HepG2 (cell line): ENCODE results near the gene SEMA4B. TPM values are rescaled to one million over a fixed set of nuclear protein-coding genes. Genes with fewer than 3 reads are reported as not detected.
"Not testable (repeated sequence)": the region's sequence is repeated elsewhere in the genome, so short reads cannot be mapped to it uniquely, and the experiment has no call there.

ENCODE experiments used
- ATAC-seq: fragments of 200-7000 bp; cut with Tn5 transposase; 3 replicates; pipeline ENCODE4 v1.9.1; 2020; ENCODE audit warnings: mild to moderate bottlenecking, moderate library complexity
- BruUV-seq: library from RNA; stranded (reverse); fragments of 400-500 nt; replicated peaks from 2 replicates; lab custom pipeline; 2021; lab: Mats Ljungman, UMichigan
- CTCF ChIA-PET: fragments of 300-600 bp; formaldehyde crosslinking; extraction: SDS; loops from one replicate; lab custom pipeline; 2021; ENCODE audit warnings: low total read pairs, inconsistent platforms, low intra/inter-chr PET ratio; lab: Yijun Ruan, JAX
- POLR2A ChIA-PET: fragments of 350-600 bp; sonication (Branson Sonifier 250); formaldehyde crosslinking; loops from one replicate; lab custom pipeline; 2020; ENCODE audit warnings: antibody characterized with exemption, inconsistent platforms; lab: Yijun Ruan, JAX
- DNase-seq: peaks from one replicate; pipeline ENCODE4 v3.0.0-alpha.2; 2015; ENCODE audit warnings: low spot score
- FAIRE-seq: peaks from 3 replicates; lab custom pipeline; 2011; peaks lifted over from hg19 to GRCh38; lab: Jason Lieb, UNC
- H2AFZ ChIP-seq: one replicate; pipeline ENCODE4 v1.6.1; 2011; ENCODE audit warnings: low read length, inconsistent platforms
- H3K27ac ChIP-seq: fragments of 300-600 bp; 3 replicates; pipeline ENCODE4 v1.8.0; 2011; ENCODE audit warnings: mixed run types, mild to moderate bottlenecking, mixed read lengths, low read length, inconsistent platforms; ENCODE audit not compliant: insufficient read depth; ENCODE audit errors: extremely low read length
- H3K27me3 ChIP-seq, 2 experiments: fragments of 200-600 bp in 1 of 2; 2 replicates in 1 of 2; 3 replicates in 1 of 2; pipeline versions ENCODE4 v1.6.0 to v1.8.0; 2011; ENCODE audit warnings: low read length in 2 of 2, mild to moderate bottlenecking in 2 of 2, moderate library complexity in 2 of 2, inconsistent platforms in 1 of 2; ENCODE audit not compliant: insufficient read depth in 2 of 2, control insufficient read depth in 1 of 2
- H3K36me3 ChIP-seq, 2 experiments: fragments of 200-600 bp in 1 of 2; replicated peaks in 1 of 2; 2 replicates in 1 of 2; 3 replicates in 1 of 2; pipeline versions ENCODE4 v1.5.1 to v1.8.0; 2011; ENCODE audit warnings: low read length in 2 of 2, inconsistent platforms in 1 of 2; ENCODE audit not compliant: insufficient read depth in 2 of 2, control insufficient read depth in 1 of 2
- H3K4me1 ChIP-seq: 2 replicates; pipeline ENCODE4 v1.5.1; 2012; ENCODE audit warnings: low read length, inconsistent platforms; ENCODE audit not compliant: insufficient read depth
- H3K4me2 ChIP-seq: 2 replicates; pipeline ENCODE4 v1.6.0; 2011; ENCODE audit warnings: low read depth, low read length, inconsistent platforms
- H3K4me3 ChIP-seq, 3 experiments: fragments of 200-600 bp in 1 of 3; sonication (generic), shearing (Covaris generic) in 1 of 3; replicated peaks in 1 of 3; 2 replicates each; pipeline ENCODE4 v1.5.1; 2011 to 2016; ENCODE audit warnings: low read length in 3 of 3, inconsistent platforms in 2 of 3, low read depth in 2 of 3, mild to moderate bottlenecking in 2 of 3, control low read depth in 1 of 3, mixed read lengths in 1 of 3; ENCODE audit not compliant: insufficient read depth in 1 of 3
- H3K79me2 ChIP-seq: one replicate; pipeline ENCODE4 v1.6.1; 2011; ENCODE audit warnings: low read length, inconsistent platforms; ENCODE audit not compliant: insufficient read depth
- H3K9ac ChIP-seq: 2 replicates; pipeline ENCODE4 v1.6.0; 2011; ENCODE audit warnings: mild to moderate bottlenecking, low read depth, low read length, inconsistent platforms; ENCODE audit not compliant: insufficient read depth
- H3K9me3 ChIP-seq: 2 replicates; pipeline ENCODE4 v1.5.1; 2012; ENCODE audit warnings: mild to moderate bottlenecking, low read length
- H4K20me1 ChIP-seq: 2 replicates; pipeline ENCODE4 v1.6.0; 2011; ENCODE audit warnings: inconsistent platforms, mild to moderate bottlenecking, low read length, moderate library complexity; ENCODE audit not compliant: insufficient read depth
- CCDC6 ChIP-seq: sonication (generic); formaldehyde crosslinking; IDR thresholded peaks from 2 replicates; pipeline ENCODE4 v1.8.1; 2022; ENCODE audit warnings: mild to moderate bottlenecking, missing genetic modification reagents, moderate library complexity
- HNF4G ChIP-seq, 2 experiments: sonication (generic) in 1 of 2; formaldehyde crosslinking in 1 of 2; IDR thresholded peaks; 2 replicates each; pipeline versions ENCODE4 v1.4.0 to v1.6.1; 2011 to 2020; ENCODE audit warnings: borderline replicate concordance in 2 of 2, low read depth in 2 of 2, mild to moderate bottlenecking in 2 of 2, low read length in 1 of 2, missing genetic modification reagents in 1 of 2, moderate library complexity in 1 of 2
- KDM4B ChIP-seq: sonication (generic); formaldehyde crosslinking; IDR thresholded peaks from 2 replicates; pipeline ENCODE4 v1.4.0; 2020; ENCODE audit warnings: missing genetic modification reagents
- NPAS2 ChIP-seq: sonication (generic); formaldehyde crosslinking; IDR thresholded peaks from 2 replicates; pipeline ENCODE4 v1.8.0; 2022; ENCODE audit warnings: mild to moderate bottlenecking, missing genetic modification reagents, borderline replicate concordance
- PRMT3 ChIP-seq: sonication (generic); formaldehyde crosslinking; IDR thresholded peaks from 2 replicates; pipeline ENCODE4 v1.8.1; 2022; ENCODE audit warnings: low read depth, mild to moderate bottlenecking, moderate library complexity, missing genetic modification reagents, borderline replicate concordance
- SAP130 ChIP-seq: IDR thresholded peaks from 2 replicates; pipeline ENCODE4 v1.6.1; 2016; ENCODE audit warnings: low read depth
- SUZ12 ChIP-seq: fragments of 150-350 bp; IDR thresholded peaks from 2 replicates; pipeline ENCODE4 v1.6.1; 2014; ENCODE audit warnings: low read depth, low read length
- TBL1XR1 ChIP-seq: fragments of 150-350 bp; IDR thresholded peaks from 2 replicates; pipeline ENCODE4 v1.6.1; 2014; ENCODE audit warnings: borderline replicate concordance, low read length; ENCODE audit not compliant: partially characterized antibody
- YEATS4 ChIP-seq: sonication (generic); formaldehyde crosslinking; IDR thresholded peaks from 2 replicates; pipeline ENCODE4 v1.4.0; 2020; ENCODE audit warnings: missing genetic modification reagents, borderline replicate concordance
- ZBTB8A ChIP-seq: sonication (generic); formaldehyde crosslinking; IDR thresholded peaks from 2 replicates; pipeline ENCODE4 v1.4.0; 2020; ENCODE audit warnings: mild to moderate bottlenecking, low read depth, missing genetic modification reagents, borderline replicate concordance
- ZNF136 ChIP-seq: sonication (generic); formaldehyde crosslinking; IDR thresholded peaks from 2 replicates; pipeline ENCODE4 v1.8.1; 2022; ENCODE audit warnings: low read depth, mild to moderate bottlenecking, moderate library complexity, missing genetic modification reagents
- ZNF746 ChIP-seq: sonication (generic); formaldehyde crosslinking; IDR thresholded peaks from 2 replicates; pipeline ENCODE4 v1.8.0; 2022; ENCODE audit warnings: mild to moderate bottlenecking, missing genetic modification reagents
- ZNF768 ChIP-seq: sonication (generic); formaldehyde crosslinking; IDR thresholded peaks from 2 replicates; pipeline ENCODE4 v1.4.0; 2020; ENCODE audit warnings: missing genetic modification reagents
- WGBS: methylation state at CpG from one replicate; pipeline ENCODE4 v1.1.6; 2017; ENCODE audit warnings: low lambda C conversion rate; 5-methylcytosine and 5-hydroxymethylcytosine counted together
- in situ Hi-C: cut with HindIII; loops from 2 replicates; pipeline ENCODE4 v1.10.0; 2017; ENCODE audit warnings: low pct_unique_long_range_greater_than_20kb; ENCODE audit not compliant: extremely low pct_ligation_motif_present
- intact Hi-C: fragments of 100-400 bp; cut with micrococcal nuclease; formaldehyde crosslinking; loops from one replicate; pipeline ENCODE4 v1.10.0; 2022; ENCODE audit not compliant: unreplicated experiment
- polyA plus RNA-seq, 8 experiments: library from polyadenylated mRNA; depleted of rRNA in 3 of 8; stranded (reverse) in 7 of 8; unstranded in 1 of 8; fragments of >200 nt; fragmentation: Illumina TruSeq in 4 of 8; extraction: Trizol in 4 of 8; gene quantifications; 2 replicates each; pipeline versions ENCODE4 v1.2.1 to v1.2.3, GENCODE V29; 2011 to 2016; ENCODE audit warnings: low read depth in 4 of 8, missing spikeins in 1 of 8, mixed read lengths in 1 of 8; ENCODE audit not compliant: insufficient read depth in 1 of 8
- total RNA-seq, 5 experiments: library from RNA; depleted of rRNA; stranded (reverse); fragments of >200 nt; fragmentation: Illumina TruSeq; extraction: Trizol; gene quantifications; 2 replicates each; pipeline ENCODE4 v1.2.3, GENCODE V29; 2016; ENCODE audit warnings: low read depth in 1 of 5
- TF ChIP-seq, protein P1 (sequence below): sonication (generic); formaldehyde crosslinking; IDR thresholded peaks from 2 replicates; pipeline ENCODE4 v1.9.0; 2021; ENCODE audit warnings: missing genetic modification reagents, borderline replicate concordance

The SEMA4B gene
- total and polyA plus RNA-seq, 2 of the 13 experiments (the other 11 are each of a cell fraction or from before 2014, with no cell fraction given), result 2.1 to 17.0 TPM

DNA sequence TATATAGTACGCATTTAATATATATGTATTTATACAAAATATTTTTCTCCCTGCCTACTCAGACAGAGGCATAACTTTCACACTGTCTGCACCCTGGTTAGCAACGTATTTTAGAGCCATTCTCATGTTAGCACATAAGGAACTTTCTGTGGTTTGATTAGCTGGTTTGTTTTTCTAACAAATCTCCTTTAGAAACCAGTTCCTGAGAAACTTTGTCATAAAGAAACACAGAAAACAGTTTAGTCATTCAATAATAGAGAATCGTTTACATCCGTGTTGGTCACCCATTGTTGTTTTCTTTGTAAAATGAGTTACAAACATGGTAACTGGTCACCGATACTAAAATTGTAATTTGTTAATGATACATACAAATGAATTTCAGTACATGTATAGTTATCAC, 58.4 kb downstream of the SEMA4B start:
- no peak overlapping the region for H3K4me2 ChIP-seq
- H3K4me1 ChIP-seq, result peaks cover 31% of the 10 kb centered on the region
- H3K9me3 ChIP-seq, result no peaks in the 10 kb centered on the region
- no peak overlapping the region for H3K4me3 ChIP-seq
- WGBS, result 78% methylated on average over 5 of the region's 5 CpGs
- H3K27me3 ChIP-seq, result no peaks in the 10 kb centered on the region
- H3K79me2 ChIP-seq, result no peaks in the 10 kb centered on the region
- in situ Hi-C loops (no loop called here), intact Hi-C loops (no loop called here)
- ChIA-PET POLR2A (no interaction called here), CTCF (no interaction called here)
- no peak overlapping the region for H3K27ac ChIP-seq
- no peak overlapping the region for H3K9ac ChIP-seq
- TF ChIP-seq ZBTB8A (CRISPR knock-in tag) (no peak), SAP130 (no peak), ZNF746 (CRISPR knock-in tag) (no peak), NPAS2 (CRISPR knock-in tag) (no peak), PRMT3 (CRISPR knock-in tag) (no peak), ZNF768 (CRISPR knock-in tag) (no peak), ZNF136 (CRISPR knock-in tag) (no peak), HNF4G (IDR thresholded peaks at IDR 0.05; ENCODE audit: borderline replicate concordance, low read depth, low read length) (no peak), HNF4G (CRISPR knock-in tag; IDR thresholded peaks at IDR 0.05; ENCODE audit: borderline replicate concordance, low read depth) (no peak), KDM4B (CRISPR knock-in tag) (no peak), YEATS4 (CRISPR knock-in tag) (no peak), CCDC6 (CRISPR knock-in tag) (no peak), SUZ12 (no peak), TBL1XR1 (no peak)
- TF ChIP-seq, protein P1, sequence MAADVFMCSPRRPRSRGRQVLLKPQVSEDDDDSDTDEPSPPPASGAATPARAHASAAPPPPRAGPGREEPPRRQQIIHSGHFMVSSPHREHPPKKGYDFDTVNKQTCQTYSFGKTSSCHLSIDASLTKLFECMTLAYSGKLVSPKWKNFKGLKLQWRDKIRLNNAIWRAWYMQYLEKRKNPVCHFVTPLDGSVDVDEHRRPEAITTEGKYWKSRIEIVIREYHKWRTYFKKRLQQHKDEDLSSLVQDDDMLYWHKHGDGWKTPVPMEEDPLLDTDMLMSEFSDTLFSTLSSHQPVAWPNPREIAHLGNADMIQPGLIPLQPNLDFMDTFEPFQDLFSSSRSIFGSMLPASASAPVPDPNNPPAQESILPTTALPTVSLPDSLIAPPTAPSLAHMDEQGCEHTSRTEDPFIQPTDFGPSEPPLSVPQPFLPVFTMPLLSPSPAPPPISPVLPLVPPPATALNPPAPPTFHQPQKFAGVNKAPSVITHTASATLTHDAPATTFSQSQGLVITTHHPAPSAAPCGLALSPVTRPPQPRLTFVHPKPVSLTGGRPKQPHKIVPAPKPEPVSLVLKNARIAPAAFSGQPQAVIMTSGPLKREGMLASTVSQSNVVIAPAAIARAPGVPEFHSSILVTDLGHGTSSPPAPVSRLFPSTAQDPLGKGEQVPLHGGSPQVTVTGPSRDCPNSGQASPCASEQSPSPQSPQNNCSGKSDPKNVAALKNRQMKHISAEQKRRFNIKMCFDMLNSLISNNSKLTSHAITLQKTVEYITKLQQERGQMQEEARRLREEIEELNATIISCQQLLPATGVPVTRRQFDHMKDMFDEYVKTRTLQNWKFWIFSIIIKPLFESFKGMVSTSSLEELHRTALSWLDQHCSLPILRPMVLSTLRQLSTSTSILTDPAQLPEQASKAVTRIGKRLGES (CRISPR knock-in tag), result no peak
- no peak for DNase-seq
- BruUV-seq, result no TSS peak
- H2AFZ ChIP-seq, result no peak overlapping the region
- H4K20me1 ChIP-seq, result no peaks in the 10 kb centered on the region
- no peak for FAIRE-seq
- ATAC-seq, result no peak
- H3K36me3 ChIP-seq, result no peaks in the 10 kb centered on the region

DNA sequence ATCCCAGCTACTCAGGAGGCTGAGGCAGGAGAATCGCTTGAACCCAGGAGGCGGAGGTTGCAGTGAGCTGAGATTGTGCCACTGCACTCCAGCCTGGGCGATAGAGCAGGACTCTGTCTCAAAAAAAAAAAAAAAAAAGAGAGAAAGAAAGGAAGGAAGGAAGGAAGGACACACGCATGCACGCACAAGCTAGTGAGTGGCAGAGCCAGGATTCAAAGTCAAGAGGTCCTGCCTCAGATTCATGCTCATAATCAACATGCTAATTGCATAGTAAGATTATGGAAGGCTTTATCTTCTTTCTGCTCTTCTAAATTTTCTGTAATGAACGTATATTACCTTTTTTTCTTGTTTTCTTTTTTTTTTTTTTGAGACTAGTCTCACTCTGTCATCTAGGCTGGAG, 59.6 kb downstream of the SEMA4B start:
- H3K4me2 ChIP-seq, H3K27ac ChIP-seq, DNase-seq, H3K9ac ChIP-seq, H4K20me1 ChIP-seq, H2AFZ ChIP-seq, H3K79me2 ChIP-seq, H3K36me3 ChIP-seq, BruUV-seq, intact Hi-C loops, H3K9me3 ChIP-seq, FAIRE-seq, ATAC-seq, H3K4me3 ChIP-seq, CTCF ChIA-PET, H3K27me3 ChIP-seq, in situ Hi-C loops: not testable (repeated sequence)
- peaks cover 36% of the 10 kb centered on the region for H3K4me1 ChIP-seq
- WGBS, result 88% methylated on average over 6 of the region's 6 CpGs
- POLR2A ChIA-PET, result interaction anchor here (4.0 kb wide), 1 partner anchor 11 kb away, joined by 20 read pairs; the partner anchor contains the start of gene TTLL13
